ENCODE data around the gene OGFOD1.

DNA sequence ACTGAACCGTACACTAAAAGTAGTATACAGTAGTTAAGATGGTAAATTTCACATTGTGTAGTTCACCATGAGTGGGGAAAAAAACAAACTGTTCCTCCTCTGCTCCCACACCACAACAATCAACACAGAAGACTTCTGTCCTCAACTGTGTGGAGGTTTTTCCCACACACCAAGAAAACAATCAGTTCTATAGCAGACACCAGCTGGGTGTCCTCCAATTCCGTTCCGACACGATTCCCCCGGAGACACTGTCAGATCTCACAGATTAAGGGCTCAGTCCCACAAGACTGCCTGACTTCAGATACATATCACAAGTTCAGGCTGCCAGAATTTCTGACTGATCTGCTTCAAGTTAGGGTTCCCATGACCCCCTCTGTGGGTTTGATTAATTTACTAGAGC is 36.7 kb downstream of the OGFOD1 start:
- TF ChIP-seq, protein P1, sequence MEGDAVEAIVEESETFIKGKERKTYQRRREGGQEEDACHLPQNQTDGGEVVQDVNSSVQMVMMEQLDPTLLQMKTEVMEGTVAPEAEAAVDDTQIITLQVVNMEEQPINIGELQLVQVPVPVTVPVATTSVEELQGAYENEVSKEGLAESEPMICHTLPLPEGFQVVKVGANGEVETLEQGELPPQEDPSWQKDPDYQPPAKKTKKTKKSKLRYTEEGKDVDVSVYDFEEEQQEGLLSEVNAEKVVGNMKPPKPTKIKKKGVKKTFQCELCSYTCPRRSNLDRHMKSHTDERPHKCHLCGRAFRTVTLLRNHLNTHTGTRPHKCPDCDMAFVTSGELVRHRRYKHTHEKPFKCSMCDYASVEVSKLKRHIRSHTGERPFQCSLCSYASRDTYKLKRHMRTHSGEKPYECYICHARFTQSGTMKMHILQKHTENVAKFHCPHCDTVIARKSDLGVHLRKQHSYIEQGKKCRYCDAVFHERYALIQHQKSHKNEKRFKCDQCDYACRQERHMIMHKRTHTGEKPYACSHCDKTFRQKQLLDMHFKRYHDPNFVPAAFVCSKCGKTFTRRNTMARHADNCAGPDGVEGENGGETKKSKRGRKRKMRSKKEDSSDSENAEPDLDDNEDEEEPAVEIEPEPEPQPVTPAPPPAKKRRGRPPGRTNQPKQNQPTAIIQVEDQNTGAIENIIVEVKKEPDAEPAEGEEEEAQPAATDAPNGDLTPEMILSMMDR (IDR thresholded peaks at IDR 0.05; ENCODE audit: insufficient read depth, low read length), result no peak
- no peak for TF ChIP-seq GABPA (IDR thresholded peaks at IDR 0.05; ENCODE audit: low read depth)
- TF ChIP-seq SPI1 (IDR thresholded peaks at IDR 0.05; ENCODE audit: borderline replicate concordance, low read depth), result no peak
